K562 (cell line): ENCODE results near the gene CDK11B. TPM values are rescaled to one million over a fixed set of nuclear protein-coding genes. Genes with fewer than 3 reads are reported as not detected.

Experiments
- ATAC-seq: fragments of 200-7000 bp; cut with Tn5 transposase; 3 replicates; pipeline ENCODE4 v1.9.1; 2020; ENCODE audit warnings: moderate library complexity
- BruUV-seq: library from RNA; stranded (reverse); fragments of 400-500 nt; replicated peaks from 2 replicates; lab custom pipeline; 2021; lab: Mats Ljungman, UMichigan
- CTCF ChIA-PET: fragments of 300-600 bp; formaldehyde crosslinking; extraction: SDS; loops from one replicate; lab custom pipeline; 2021; ENCODE audit warnings: low intra/inter-chr PET ratio; lab: Yijun Ruan, JAX
- POLR2A ChIA-PET: fragments of 300-600, 350-650 bp; sonication (Branson Sonifier 250); formaldehyde crosslinking; extraction: SDS; loops from one replicate; lab custom pipeline; 2021; ENCODE audit warnings: antibody characterized with exemption, inconsistent platforms; lab: Yijun Ruan, JAX
- DNase-seq, 4 experiments: peaks; one replicate each; pipeline versions ENCODE4 v3.0.0 to v3.0.0-alpha.2; 2011 to 2018; ENCODE audit warnings: low spot score in 3 of 4, mixed read lengths in 3 of 4; ENCODE audit errors: extremely low read depth in 1 of 4
- FAIRE-seq: peaks from 2 replicates; lab custom pipeline; 2011; peaks lifted over from hg19 to GRCh38; lab: Jason Lieb, UNC
- H2AFZ ChIP-seq: 2 replicates; pipeline ENCODE4 v1.6.0; 2011; ENCODE audit warnings: low read depth, low read length, control low read depth, inconsistent platforms
- H3K27ac ChIP-seq: fragments of 200-600 bp; 3 replicates; pipeline ENCODE4 v1.8.0; 2011; ENCODE audit warnings: low read depth, mild to moderate bottlenecking, control low read depth, inconsistent platforms, low read length, moderate library complexity, mixed read lengths; ENCODE audit errors: extremely low read depth
- H3K27me3 ChIP-seq, 2 experiments: fragments of 300-600 bp in 1 of 2; 2 replicates in 1 of 2; 3 replicates in 1 of 2; pipeline versions ENCODE4 v1.6.0 to v1.8.0; 2011; ENCODE audit warnings: inconsistent platforms in 2 of 2, low read length in 2 of 2, mild to moderate bottlenecking in 1 of 2, mixed read lengths in 1 of 2, moderate library complexity in 1 of 2; ENCODE audit not compliant: control insufficient read depth in 2 of 2, insufficient read depth in 2 of 2
- H3K36me3 ChIP-seq: fragments of 300-600 bp; 3 replicates; pipeline ENCODE4 v1.8.0; 2011; ENCODE audit warnings: mild to moderate bottlenecking, low read length, inconsistent platforms; ENCODE audit not compliant: control insufficient read depth, insufficient read depth
- H3K4me1 ChIP-seq, 2 experiments: fragments of 200-600 bp in 1 of 2; replicated peaks in 1 of 2; 2 replicates in 1 of 2; 3 replicates in 1 of 2; pipeline versions ENCODE4 v1.5.1 to v1.8.0; 2011; ENCODE audit warnings: inconsistent platforms in 2 of 2, low read length in 2 of 2, mild to moderate bottlenecking in 1 of 2, mixed read lengths in 1 of 2, moderate library complexity in 1 of 2; ENCODE audit not compliant: control insufficient read depth in 2 of 2, insufficient read depth in 2 of 2
- H3K4me2 ChIP-seq: 2 replicates; pipeline ENCODE4 v1.6.1; 2011; ENCODE audit warnings: low read length, control low read depth, inconsistent platforms, mixed read lengths; ENCODE audit not compliant: insufficient read depth
- H3K4me3 ChIP-seq: fragments of 200-600 bp; sonication (generic), shearing (Covaris generic); 2 replicates; pipeline ENCODE4 v1.5.1; 2016; ENCODE audit warnings: control low read depth, inconsistent platforms
- H3K79me2 ChIP-seq: fragments of 200-600 bp; 3 replicates; pipeline ENCODE4 v1.8.0; 2011; ENCODE audit warnings: low read length, inconsistent platforms; ENCODE audit not compliant: control insufficient read depth, insufficient read depth
- H3K9ac ChIP-seq, 2 experiments: 2 replicates each; pipeline versions ENCODE4 v1.6.0 to v1.6.1; 2011; ENCODE audit warnings: low read depth in 2 of 2, low read length in 2 of 2, control low read depth in 1 of 2, inconsistent platforms in 1 of 2, mild to moderate bottlenecking in 1 of 2, mixed read lengths in 1 of 2; ENCODE audit not compliant: insufficient read depth in 1 of 2
- H3K9me1 ChIP-seq: one replicate; pipeline ENCODE4 v1.6.0; 2011; ENCODE audit warnings: inconsistent platforms, mild to moderate bottlenecking, low read length, moderate library complexity; ENCODE audit not compliant: control insufficient read depth, insufficient read depth
- H3K9me3 ChIP-seq: replicated peaks from 2 replicates; pipeline ENCODE4 v1.5.1; 2011; ENCODE audit warnings: low read depth, low read length, inconsistent platforms; ENCODE audit not compliant: control insufficient read depth, insufficient read depth
- H4K20me1 ChIP-seq: replicated peaks from 2 replicates; pipeline ENCODE4 v1.6.1; 2011; ENCODE audit warnings: low read length, inconsistent platforms, mixed read lengths; ENCODE audit not compliant: control insufficient read depth, insufficient read depth
- CHD4 ChIP-seq: fragments of 200-600 bp; sonication (generic); IDR thresholded peaks from 3 replicates; pipeline ENCODE4 v1.6.1; 2012; ENCODE audit warnings: low read depth, mild to moderate bottlenecking, mixed read lengths, low read length, inconsistent platforms; ENCODE audit not compliant: insufficient read depth, insufficient replicate concordance, poor library complexity, severe bottlenecking
- ESRRA ChIP-seq: fragments of 450-650 bp; IDR thresholded peaks from 2 replicates; pipeline ENCODE4 v1.6.1; 2014; ENCODE audit warnings: low read depth, mild to moderate bottlenecking, moderate library complexity, borderline replicate concordance
- ETV5 ChIP-seq: sonication (generic); formaldehyde crosslinking; IDR thresholded peaks from 2 replicates; pipeline ENCODE4 v1.4.0; 2020; ENCODE audit warnings: low read depth, mild to moderate bottlenecking, missing genetic modification reagents
- FOXJ3 ChIP-seq: sonication (generic); formaldehyde crosslinking; IDR thresholded peaks from 2 replicates; pipeline ENCODE4 v1.4.0; 2020; ENCODE audit warnings: mild to moderate bottlenecking, missing genetic modification reagents
- GTF2B ChIP-seq: IDR thresholded peaks from 2 replicates; pipeline ENCODE4 v1.6.1; 2011; ENCODE audit not compliant: insufficient read length; ENCODE audit errors: extremely low read depth
- HMGN3 ChIP-seq: IDR thresholded peaks from 2 replicates; pipeline ENCODE4 v1.6.1; 2011; ENCODE audit warnings: borderline replicate concordance, low read depth, mild to moderate bottlenecking, mixed read lengths, low read length; ENCODE audit not compliant: insufficient read length; ENCODE audit errors: extremely low read depth
- SETDB1 ChIP-seq: IDR thresholded peaks from one replicate; pipeline ENCODE4 v1.6.1; 2012; ENCODE audit warnings: low read length, control low read depth, inconsistent platforms
- SMAD3 ChIP-seq: fragments of 450-650 bp; formaldehyde crosslinking; conservative IDR thresholded peaks from 2 replicates; pipeline ENCODE4 v1.4.0; 2020; ENCODE audit warnings: mild to moderate bottlenecking
- SNIP1 ChIP-seq: fragments of 450-650 bp; IDR thresholded peaks from 2 replicates; pipeline ENCODE4 v1.7.1; 2017; ENCODE audit warnings: low read depth, mild to moderate bottlenecking
- ZNF445 ChIP-seq: fragments of 250-450 bp; sonication (Bioruptor Pico); IDR thresholded peaks from 2 replicates; pipeline ENCODE4 v1.4.0; 2020; ENCODE audit warnings: low read depth, mild to moderate bottlenecking, moderate library complexity
- WGBS: fragments of 100-300 bp; shearing (Covaris generic); methylation state at CpG from one replicate; pipeline ENCODE4 v1.1.6; 2016; ENCODE audit warnings: low coverage, mixed read lengths; ENCODE audit not compliant: insufficient coverage; ENCODE audit errors: missing lambda C conversion rate; 5-methylcytosine and 5-hydroxymethylcytosine counted together
- in situ Hi-C: fragments of 300-500 bp; cut with MboI; formaldehyde crosslinking; loops from 4 replicates; pipeline ENCODE4 v1.15.0; 2018; ENCODE audit warnings: inconsistent platforms, mixed read lengths
- intact Hi-C: fragments of 100-400 bp; cut with micrococcal nuclease; formaldehyde crosslinking; loops from 2 replicates; pipeline ENCODE4 v1.14.2; 2022
- polyA plus RNA-seq, 8 experiments: library from polyadenylated mRNA; depleted of rRNA in 4 of 8; stranded (reverse) in 5 of 8; unstranded in 3 of 8; fragments of >200 nt; fragmentation: Nextera tagmentation in 2 of 8; fragmentation: Illumina TruSeq in 1 of 8; extraction: Ambion mirVana in 2 of 8; extraction: Trizol in 1 of 8; gene quantifications; 2 replicates each; pipeline versions ENCODE4 v1.2.1 to v1.2.3, GENCODE V29; 2011 to 2014; ENCODE audit warnings: inconsistent platforms in 1 of 8, missing spikeins in 1 of 8
- total RNA-seq, 7 experiments: library from RNA; depleted of rRNA in 6 of 7; stranded (reverse); fragments of >200 nt in 6 of 7; fragmentation: Illumina TruSeq in 2 of 7; extraction: Trizol in 2 of 7; gene quantifications; 2 replicates each; pipeline versions ENCODE4 v1.2.1 to v1.2.3, GENCODE V29; 2011 to 2021; ENCODE audit warnings: low replicate concordance in 1 of 7

The CDK11B gene
- total and polyA plus RNA-seq, 9 of the 15 experiments (the other 6 are each of a cell fraction or from before 2014, with no cell fraction given): 2.8 to 52.2 (median 19.5) TPM

- Histone ChIP-seq H3K9ac (no peak within 1 kb of the TSS), H3K27me3 (no peaks in the 10 kb centered on the region), H3K4me1 (peaks cover 0 to 26% of the 10 kb centered on the region in 2 experiments; a peak in 3 of 5 replicates), H3K9me3 (no peaks in the 10 kb centered on the region), H3K4me3 (no peak within 1 kb of the TSS), H3K36me3 (peaks cover 7% of the 10 kb centered on the region; the same call in 1 of the 3 replicates), H4K20me1 (no peaks in the 10 kb centered on the region), H3K27ac (no peak within 1 kb of the TSS), H2AFZ (no peak within 1 kb of the TSS), H3K79me2 (no peaks in the 10 kb centered on the region), H3K9me1 (no peaks in the 10 kb centered on the region), H3K4me2 (no peak within 1 kb of the TSS)
- FAIRE-seq (no peak), DNase-seq (no peak), ATAC-seq (no peak)
- ChIA-PET CTCF (no interaction called here), POLR2A (no interaction called here)
- in situ Hi-C loops: no loop called here
- intact Hi-C loops: no loop called here
- BruUV-seq: no TSS peak
- no peak for TF ChIP-seq ETV5 (CRISPR knock-in tag)
- no peak for TF ChIP-seq SNIP1
- TF ChIP-seq CHD4: no peak
- no peak for TF ChIP-seq FOXJ3 (CRISPR knock-in tag)
- no peak for TF ChIP-seq ZNF445 (CRISPR knock-in tag)
- TF ChIP-seq SETDB1: no peak
- TF ChIP-seq ESRRA: no peak
- TF ChIP-seq SMAD3 (CRISPR knock-in tag): no peak
- TF ChIP-seq HMGN3: no peak
- TF ChIP-seq GTF2B: no peak
- WGBS: 93% methylated on average over 6 of the region's 48 CpGs
Measured at GRCh38 chr1:1631782-1632420, 26.9 kb downstream of the CDK11B start, which contains the start of gene MMP23B. TSS of gene MMP23B (plus strand) at chr1:1632173. CDS start at chr1:1632219, 46 bp downstream.
